Lower lobe of right lung (tissue), 2 donors: ENCODE measurements around the gene NUP210. TPM values are rescaled to one million over a fixed set of nuclear protein-coding genes. Genes with fewer than 3 reads are reported as not detected.

ENCODE experiments used
- ATAC-seq, 2 donors: fragments of 200-7000 bp; cut with Tn5 transposase; one replicate each; pipeline ENCODE4 v1.9.1; 2020 to 2022; ENCODE audit warnings: mild to moderate bottlenecking in 2 of 2, moderate library complexity in 2 of 2
- DNase-seq: peaks from one replicate; pipeline ENCODE4 v3.0.0-alpha.2; 2020
- H3K27ac ChIP-seq: fragments of 200-600 bp; one replicate; pipeline ENCODE4 v1.8.0; 2022
- H3K27me3 ChIP-seq: fragments of 200-600 bp; one replicate; pipeline ENCODE4 v1.8.0; 2022; ENCODE audit warnings: low read depth
- H3K36me3 ChIP-seq: fragments of 200-600 bp; one replicate; pipeline ENCODE4 v1.8.0; 2022; ENCODE audit warnings: mild to moderate bottlenecking
- H3K4me1 ChIP-seq: fragments of 200-600 bp; one replicate; pipeline ENCODE4 v1.8.0; 2022
- H3K4me3 ChIP-seq: fragments of 200-600 bp; one replicate; pipeline ENCODE4 v1.8.0; 2022; ENCODE audit warnings: mild to moderate bottlenecking
- H3K9me3 ChIP-seq: fragments of 200-600 bp; one replicate; pipeline ENCODE4 v1.8.0; 2022
- CTCF ChIP-seq: fragments of 200-600 bp; IDR thresholded peaks from one replicate; pipeline ENCODE4 v1.8.0; 2022; ENCODE audit warnings: antibody characterized with exemption, mild to moderate bottlenecking
- intact Hi-C: fragments of 100-400 bp; cut with DNase I; formaldehyde crosslinking; loops from one replicate; pipeline ENCODE4 v1.11.0; 2022
- total RNA-seq: library from RNA; stranded (reverse); fragmentation: NEBNext Ultra II Directional; extraction: Animal tissue kit (Norgen Biotek cat#: 25700); gene quantifications from one replicate; pipeline ENCODE4 v1.2.1, GENCODE V29; 2021
- donor health status: DM: no; HTN: yes; CAD: no; lungs with severe emphysema.

The NUP210 gene
- total RNA-seq, 1 donor from 2014 or later: 22.2 TPM

- no peaks in the 10 kb centered on the region for H3K27me3 ChIP-seq
These were observed 14.5 kb downstream of the NUP210 start for GRCh38 chr3:13405614-13406013.

GRCh38 chr3:13404626-13405452 lies 15.3 kb downstream of the NUP210 start:
- DNase-seq (no peak), ATAC-seq (no peak)
- Histone ChIP-seq H3K4me3 (no peak overlapping the region), H3K27me3 (no peaks in the 10 kb centered on the region), H3K36me3 (no peaks in the 10 kb centered on the region), H3K4me1 (no peaks in the 10 kb centered on the region), H3K9me3 (peaks cover 14% of the 10 kb centered on the region), H3K27ac (no peak overlapping the region)
- no peak for TF ChIP-seq CTCF
- intact Hi-C loops: no loop called here

More at GRCh38 chr3:13405614-13406013, 14.5 kb downstream of the NUP210 start:
- intact Hi-C loops: no loop called here
- no peak for DNase-seq
- TF ChIP-seq CTCF: no peak
- Histone ChIP-seq H3K36me3 (no peaks in the 10 kb centered on the region), H3K9me3 (peaks cover 14% of the 10 kb centered on the region), H3K27ac (no peak overlapping the region), H3K4me3 (no peak overlapping the region), H3K4me1 (no peaks in the 10 kb centered on the region)
- no peak for ATAC-seq

- Histone ChIP-seq H3K4me3 (no peak overlapping the region), H3K4me1 (no peaks in the 10 kb centered on the region), H3K9me3 (peaks cover 13% of the 10 kb centered on the region), H3K27ac (no peak overlapping the region), H3K36me3 (peaks cover 1% of the 10 kb centered on the region), H3K27me3 (no peaks in the 10 kb centered on the region)
- no peak for DNase-seq
- TF ChIP-seq CTCF: no peak
- no peak for ATAC-seq
- intact Hi-C loops: no loop called here
These were observed 16.3 kb downstream of the NUP210 start for GRCh38 chr3:13403847-13404246.

- H3K9me3 ChIP-seq: peaks cover 8% of the 10 kb centered on the region
- H3K4me3 ChIP-seq: no peak overlapping the region
- no peak for ATAC-seq
- H3K4me1 ChIP-seq: no peaks in the 10 kb centered on the region
- no peaks in the 10 kb centered on the region for H3K27me3 ChIP-seq
- H3K36me3 ChIP-seq: peaks cover 6% of the 10 kb centered on the region
- no peak for TF ChIP-seq CTCF
- DNase-seq: no peak
- H3K27ac ChIP-seq: no peak overlapping the region
- intact Hi-C loops: no loop called here
These were observed 16.8 kb downstream of the NUP210 start for GRCh38 chr3:13403213-13403819.

- H3K4me1 ChIP-seq: no peaks in the 10 kb centered on the region
- intact Hi-C loops: no loop called here
- ATAC-seq: no peak
These were observed 19.0 kb downstream of the NUP210 start for GRCh38 chr3:13401149-13401548.

More at GRCh38 chr3:13401149-13401548, 19.0 kb downstream of the NUP210 start:
- Histone ChIP-seq H3K9me3 (no peaks in the 10 kb centered on the region), H3K27me3 (no peaks in the 10 kb centered on the region), H3K4me3 (no peak overlapping the region), H3K36me3 (peaks cover 19% of the 10 kb centered on the region), H3K27ac (no peak overlapping the region)
- no peak for TF ChIP-seq CTCF
- DNase-seq: no peak
